HT-29 (cell line): Measurements from ENCODE around the gene PLAAT2. TPM values are rescaled to one million over a fixed set of nuclear protein-coding genes. Genes with fewer than 3 reads are reported as not detected.
"Not testable (repeated sequence)": the region's sequence is repeated elsewhere in the genome, so short reads cannot be mapped to it uniquely, and the experiment has no call there.

Source experiments
- DNase-seq: peaks from one replicate; pipeline ENCODE4 v3.0.0-alpha.2; 2015; ENCODE audit warnings: low spot score
- total RNA-seq: library from RNA; depleted of rRNA; stranded (reverse); fragments of >200 nt; shearing (Covaris generic); gene quantifications from 2 replicates; pipeline ENCODE4 v1.2.3, GENCODE V29; 2014; rRNA removed

Gene PLAAT2
- total RNA-seq = 0.57 and 4.2 TPM in 2 replicates

DNA sequence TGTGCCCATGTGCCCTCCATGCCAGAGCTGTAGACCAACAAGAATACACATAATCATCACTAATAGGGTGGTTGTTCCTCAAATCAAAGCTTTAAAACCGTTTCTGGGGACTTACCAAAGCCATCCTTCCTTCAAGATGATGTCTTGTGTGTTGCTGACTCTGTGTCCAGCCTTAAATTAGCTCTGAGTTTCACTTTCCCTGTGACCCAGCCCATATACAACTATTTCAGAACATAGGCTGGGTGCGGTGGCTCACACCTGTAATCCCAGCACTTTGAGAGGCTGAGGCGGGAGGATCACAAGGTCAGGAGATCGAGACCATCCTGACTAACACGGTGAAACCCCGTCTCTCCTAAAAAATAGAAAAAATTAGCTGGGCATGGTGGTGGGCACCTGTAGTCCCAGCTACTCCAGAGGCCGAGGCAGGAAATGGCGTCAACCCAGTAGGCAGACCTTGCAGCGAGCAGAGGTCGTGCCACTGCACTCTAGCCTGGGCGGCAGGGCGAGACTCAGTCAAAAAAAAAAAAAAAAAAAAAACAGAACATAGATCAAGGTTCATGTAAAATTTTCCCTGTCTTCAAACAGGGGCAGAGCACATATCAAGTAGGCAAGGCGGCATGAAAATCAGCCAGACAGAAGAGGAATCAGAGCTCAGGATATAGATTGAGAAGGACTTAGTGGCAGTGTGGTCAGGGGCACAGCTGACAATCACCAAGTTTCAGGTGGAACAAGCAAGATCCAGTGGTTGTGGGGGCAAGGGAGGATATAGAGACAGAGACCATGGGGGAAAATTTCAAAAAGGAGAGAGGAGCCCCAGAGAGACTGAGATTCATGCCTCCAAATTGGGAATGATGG, at the start of gene PLAAT2:
PLAAT2 (minus strand) TSS at position 179 of the 855 bp plus-strand sequence; CDS start at position 124, 55 bp downstream.
- no peak for DNase-seq

DNA sequence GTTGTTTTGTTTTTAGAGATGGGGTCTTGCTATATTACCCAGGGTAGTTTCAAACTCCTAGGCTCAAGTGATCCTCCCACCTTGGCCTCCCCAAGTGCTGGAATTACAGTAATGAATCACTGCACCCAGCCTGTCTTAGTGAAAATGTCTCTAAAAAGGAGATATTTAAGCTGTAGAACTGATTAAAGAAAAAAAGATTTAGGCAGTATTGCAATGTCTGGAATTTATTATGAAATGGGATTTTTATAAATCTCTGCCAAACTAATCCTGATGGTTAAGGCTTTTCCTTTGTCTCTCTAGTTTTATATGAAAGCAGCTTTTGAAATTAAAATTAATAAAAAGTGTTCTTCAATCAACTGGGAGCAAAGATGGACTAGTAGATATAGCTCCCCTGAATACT, 49.0 kb upstream of the PLAAT2 start:
- no peak for DNase-seq

DNA sequence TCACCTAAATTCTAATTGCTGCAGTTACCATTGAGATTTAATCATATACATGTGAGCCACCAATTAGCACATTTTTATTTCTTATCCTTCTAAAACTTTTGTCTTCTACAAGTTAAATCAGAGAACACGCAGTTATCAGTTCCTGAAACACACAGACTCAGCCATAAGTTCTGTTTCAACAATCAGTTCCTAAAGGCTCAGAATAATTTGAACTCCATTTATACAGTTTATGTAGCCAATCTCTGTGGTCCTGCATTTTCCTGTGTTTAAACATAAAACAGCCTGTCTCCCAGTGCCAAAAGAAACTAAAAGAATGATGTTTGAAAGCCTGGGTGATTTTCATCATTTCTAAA, 48.2 kb upstream of the PLAAT2 start:
- DNase-seq = no peak

DNA sequence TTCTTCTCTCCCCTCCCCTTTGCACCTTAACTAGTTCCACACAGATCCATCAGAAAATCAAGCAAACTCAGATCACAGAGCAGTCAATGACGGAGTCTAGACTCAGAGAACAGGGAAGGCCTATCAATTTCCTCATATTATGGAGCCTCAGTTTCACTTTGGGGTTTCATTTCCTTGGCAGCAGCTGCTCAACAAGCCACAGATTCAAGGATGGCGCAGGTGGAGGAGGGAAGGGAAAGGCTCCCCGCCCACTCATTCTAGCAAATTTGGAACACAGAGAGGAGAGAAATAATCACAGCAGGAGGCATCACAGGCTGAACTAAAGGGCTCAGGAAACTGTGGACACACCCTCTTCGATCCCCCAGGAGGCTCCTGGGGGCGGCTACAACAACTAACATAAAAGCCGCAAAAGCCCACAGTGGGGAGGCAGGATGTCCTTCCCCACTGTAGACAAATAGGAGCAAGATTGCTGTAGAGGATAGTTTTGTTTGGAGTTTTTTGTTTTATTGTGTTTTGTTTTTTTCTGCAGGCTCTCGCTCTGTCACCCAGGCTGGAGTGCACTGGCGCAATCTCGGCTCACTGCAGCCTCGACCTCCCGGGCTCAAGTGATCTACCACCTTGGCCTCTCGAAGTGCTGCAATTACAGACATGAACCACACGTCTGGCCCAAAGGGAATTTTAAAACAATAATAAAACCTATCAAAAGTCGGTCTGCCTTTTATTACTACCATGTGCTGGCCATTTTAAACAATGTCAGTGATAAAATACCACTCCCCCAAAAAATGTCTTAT, 47.6 kb upstream of the PLAAT2 start:
- DNase-seq = peak; percentile 64

DNA sequence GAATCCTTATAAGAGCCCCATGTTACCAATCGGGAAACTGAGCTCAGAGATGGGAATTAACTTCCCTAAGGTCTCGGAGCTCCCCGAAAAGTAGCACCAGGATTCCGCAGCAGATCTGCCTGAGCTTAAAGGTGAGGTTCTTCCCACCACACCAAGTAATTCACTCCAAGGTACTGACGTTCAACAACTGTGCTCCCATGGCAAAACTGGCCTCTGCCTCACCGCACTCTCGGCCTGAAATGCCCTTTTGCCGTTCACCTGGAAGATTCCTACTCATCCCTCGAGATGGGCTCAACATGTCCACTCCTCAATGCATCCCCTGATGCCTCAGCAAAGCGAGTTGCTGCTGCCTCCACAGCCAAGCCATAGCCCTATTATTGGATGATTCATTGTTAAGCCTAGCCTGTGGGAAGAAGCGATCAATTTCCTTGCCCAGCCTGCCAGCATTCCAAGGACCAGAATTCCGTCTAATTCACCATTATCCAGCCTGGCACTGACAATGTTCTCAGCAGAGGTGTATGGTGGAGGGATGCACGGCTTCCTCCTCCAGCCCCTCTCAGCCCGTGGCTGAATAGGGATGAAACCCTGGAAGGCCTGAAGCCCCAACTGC, 46.9 kb upstream of the PLAAT2 start:
- peak; percentile 68 for DNase-seq

DNA sequence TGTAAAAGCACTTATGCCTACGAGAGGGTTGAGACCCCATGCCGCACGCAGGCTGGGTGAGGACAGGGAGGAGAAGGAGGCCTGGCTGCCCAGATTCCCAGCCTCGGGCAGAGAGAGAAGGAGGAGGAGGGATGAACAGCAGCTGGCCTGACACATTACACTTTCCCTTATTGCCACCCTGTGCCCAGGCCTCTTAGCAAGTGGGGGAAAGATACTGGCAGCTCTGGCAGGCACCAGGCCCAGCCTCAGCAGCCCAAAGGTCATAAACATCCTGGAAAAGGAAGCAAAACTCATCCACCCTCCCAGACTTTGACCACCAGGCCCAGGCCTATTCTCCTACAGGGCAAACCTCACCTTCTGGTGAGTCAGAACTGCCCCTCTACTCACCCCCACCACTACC, 46.4 kb upstream of the PLAAT2 start:
- DNase-seq = peak; percentile 86

DNA sequence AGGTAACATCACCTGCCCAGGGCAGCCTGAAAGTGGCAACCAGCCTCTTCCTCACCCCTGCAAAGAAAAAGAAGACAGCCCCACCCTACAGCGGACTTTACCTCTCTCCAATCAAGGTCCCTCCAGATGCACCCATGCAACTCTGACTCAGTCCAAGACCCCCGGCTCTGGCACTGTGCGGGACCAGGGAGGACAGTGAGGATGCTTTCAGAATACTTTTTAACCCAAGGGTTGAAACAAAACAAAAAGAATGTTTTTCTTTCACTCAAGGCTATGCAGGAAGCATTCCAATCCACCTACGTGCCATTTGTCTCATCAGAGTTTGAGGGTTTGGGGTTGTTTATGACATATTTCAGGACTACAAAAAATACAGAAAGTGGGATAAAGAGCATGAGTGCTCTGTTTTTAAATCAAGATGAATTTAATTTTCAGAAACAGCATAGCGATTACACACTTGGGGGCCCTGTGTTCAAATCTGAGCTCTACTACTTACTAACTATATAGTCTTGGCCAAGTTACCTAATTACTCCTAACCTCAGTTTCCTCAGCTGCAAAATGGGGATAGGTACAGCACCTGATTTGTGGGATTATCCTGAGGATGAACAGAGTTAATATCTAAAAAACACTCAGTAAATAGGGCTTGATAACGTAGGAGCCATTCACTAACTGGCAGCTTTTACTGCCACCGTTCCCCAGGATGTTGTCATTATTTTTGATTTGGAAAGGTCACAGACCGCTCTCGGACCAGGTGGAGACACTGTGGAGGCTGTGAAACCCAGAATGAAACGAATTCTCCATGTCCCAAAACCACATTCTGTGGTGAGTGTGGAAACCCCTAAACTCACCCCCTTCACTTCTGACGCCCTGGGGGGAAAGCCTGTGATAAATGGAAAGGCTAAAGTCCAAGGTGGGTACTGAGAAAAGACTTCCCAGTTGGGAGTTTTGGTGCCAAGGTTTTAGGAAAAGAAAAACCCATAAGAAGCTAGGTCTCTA, 45.5 kb upstream of the PLAAT2 start:
- no peak for DNase-seq

DNA sequence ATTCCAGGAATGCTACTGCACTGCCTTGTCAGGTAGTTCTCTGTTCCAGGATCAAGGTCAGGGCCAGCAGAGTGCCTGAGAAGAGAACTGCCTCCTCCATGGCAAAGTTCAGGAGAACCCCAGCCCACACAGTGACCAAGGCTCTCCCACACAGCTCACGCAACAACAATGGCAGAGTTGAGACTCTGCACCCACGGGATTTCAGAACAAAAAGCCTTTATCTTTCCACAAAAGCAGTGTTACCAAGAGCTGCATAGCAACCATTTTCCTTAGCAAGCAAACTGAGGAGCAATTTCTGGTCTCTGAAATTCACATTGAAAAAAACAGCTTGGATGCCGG, 40.0 kb upstream of the PLAAT2 start:
- DNase-seq = no peak

DNA sequence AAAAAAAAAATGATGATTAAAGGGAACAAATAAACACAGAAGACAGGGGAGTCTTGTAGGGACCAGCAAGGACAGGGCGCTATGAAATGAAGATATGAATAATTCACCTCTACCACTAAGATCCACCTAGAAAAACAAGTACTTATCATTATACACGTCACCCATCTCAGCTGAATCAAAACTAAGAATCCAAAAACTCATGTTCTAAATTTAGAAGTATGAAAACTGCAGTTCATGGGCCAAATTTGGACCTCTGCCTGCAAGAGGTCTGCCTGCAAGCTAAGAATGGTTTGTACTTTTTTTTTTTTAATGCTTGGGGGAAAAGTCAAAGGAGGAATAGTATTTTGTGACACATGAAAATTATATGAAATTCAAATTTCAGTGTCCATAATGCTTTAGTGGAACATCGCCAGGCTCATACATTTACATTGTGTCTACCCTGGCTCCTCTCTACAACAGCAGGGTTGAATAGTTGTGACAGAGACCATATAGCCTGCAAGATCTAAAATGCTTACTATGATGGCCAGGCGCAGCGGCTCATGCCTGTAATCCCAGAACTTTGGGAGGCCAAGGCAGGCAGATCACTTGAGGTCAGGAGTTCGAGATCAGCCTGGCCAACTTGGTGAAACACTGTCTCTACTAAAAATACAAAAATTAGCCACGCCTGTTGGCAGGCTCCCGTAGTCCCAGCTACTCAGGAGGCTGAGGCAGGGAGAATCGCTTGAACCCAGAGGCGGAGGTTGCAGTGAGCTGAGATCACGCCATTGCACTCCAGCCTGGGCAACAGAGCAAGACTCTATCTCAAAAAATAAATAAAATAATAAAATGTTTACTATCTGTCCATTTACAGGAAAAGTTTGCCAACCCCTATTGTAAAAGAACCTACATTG, 39.4 kb upstream of the PLAAT2 start:
- not testable (repeated sequence) for DNase-seq

DNA sequence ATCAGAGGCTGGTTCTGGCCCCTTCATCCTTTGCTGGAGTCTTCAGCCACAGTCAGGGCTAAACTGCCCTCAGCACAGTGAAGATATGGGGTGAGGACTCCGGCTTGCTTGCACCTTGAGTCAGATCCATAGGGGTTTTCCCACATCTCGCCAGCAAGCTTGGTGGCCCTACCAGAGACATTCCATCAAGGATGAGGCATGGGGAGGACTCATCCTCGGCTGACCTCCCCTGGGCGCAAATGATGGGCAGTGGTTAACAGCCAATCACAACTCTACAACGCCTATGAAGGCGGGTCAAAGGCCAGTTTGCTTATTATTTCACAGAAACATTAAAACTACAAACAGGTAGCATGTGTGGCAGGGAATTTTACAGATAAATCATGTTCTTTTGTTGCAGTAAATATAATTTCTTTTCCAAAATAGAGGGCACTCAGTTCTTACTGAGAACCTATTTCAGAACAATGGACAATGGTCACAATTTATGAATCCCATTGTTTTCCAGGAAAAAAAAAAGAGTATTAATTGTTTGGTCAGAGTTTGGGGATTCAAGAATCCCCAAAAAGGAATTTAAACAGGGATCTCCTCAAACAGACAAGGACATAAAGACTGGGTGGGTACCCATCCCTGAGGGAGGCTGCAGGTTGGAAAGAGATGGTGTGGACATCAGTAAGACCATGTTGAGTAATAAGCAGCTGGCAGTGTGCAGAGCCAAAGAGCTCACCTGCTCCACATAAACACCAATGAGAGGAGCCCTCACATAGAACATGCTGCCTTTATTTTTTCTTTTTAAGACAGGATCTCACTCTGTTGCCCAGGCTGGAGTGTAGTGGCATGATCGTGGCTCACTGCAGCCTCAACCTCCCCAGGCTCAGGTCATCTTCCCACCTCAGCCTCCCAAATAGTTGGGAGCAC, 36.3 kb upstream of the PLAAT2 start:
- DNase-seq = no peak

DNA sequence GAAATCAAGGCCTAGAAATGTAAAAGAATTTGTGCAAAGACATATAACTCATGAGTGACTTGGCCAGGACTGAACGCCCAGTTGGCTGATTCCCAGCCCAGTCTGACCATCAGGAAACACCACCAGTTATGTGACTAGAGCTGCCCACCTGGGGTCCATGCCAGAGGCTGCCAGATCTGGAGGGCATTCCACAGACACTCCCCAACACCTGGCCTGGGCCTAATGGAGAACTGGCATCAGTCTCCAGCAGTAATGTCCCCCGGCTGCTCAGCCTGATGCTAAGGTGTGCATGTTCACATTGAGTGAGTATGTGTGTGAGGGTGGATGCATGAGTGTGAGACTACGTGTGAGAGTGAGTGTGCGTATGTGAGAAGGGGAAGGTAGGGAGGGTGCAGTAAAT, 35.4 kb upstream of the PLAAT2 start:
- no peak for DNase-seq

DNA sequence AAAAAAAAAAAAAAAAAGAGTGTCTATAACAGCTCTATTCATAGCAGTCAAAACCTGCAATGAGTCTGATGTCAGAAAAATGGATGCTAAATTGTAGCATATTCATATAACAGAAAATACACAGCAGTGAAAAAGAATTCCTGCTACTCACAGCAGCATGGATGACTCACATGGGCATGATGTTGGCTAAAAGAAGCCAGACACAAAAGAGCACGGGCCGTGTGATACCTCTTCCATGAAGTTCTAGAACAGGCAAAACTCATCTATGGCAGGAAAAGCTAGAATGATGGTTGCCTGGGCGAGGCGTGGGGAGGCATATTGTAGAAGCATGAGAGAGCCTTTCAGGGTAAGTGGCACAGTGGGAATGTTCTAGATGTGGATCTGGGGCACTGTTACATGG, 32.1 kb upstream of the PLAAT2 start:
- DNase-seq = no peak

DNA sequence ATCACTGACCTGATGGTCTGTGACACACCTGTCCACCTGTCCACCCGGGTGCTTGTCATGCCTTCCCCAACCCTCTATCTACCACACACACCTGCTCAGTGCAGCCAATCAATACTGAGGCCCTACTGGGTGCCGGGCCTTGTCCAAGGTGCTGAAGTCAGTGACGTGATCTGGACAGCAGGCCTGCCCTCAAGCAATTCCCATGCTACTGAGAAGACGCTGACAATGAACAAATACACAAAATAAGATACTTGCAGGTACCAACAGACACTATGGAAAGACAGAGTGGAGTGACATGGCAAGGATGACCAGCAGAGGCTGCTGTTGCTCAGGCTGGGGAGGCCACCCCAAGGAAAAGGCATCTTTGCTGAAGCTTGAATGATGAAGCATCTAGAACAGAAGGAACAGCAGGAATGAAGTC, 29.8 kb upstream of the PLAAT2 start:
- DNase-seq = peak; percentile 80

DNA sequence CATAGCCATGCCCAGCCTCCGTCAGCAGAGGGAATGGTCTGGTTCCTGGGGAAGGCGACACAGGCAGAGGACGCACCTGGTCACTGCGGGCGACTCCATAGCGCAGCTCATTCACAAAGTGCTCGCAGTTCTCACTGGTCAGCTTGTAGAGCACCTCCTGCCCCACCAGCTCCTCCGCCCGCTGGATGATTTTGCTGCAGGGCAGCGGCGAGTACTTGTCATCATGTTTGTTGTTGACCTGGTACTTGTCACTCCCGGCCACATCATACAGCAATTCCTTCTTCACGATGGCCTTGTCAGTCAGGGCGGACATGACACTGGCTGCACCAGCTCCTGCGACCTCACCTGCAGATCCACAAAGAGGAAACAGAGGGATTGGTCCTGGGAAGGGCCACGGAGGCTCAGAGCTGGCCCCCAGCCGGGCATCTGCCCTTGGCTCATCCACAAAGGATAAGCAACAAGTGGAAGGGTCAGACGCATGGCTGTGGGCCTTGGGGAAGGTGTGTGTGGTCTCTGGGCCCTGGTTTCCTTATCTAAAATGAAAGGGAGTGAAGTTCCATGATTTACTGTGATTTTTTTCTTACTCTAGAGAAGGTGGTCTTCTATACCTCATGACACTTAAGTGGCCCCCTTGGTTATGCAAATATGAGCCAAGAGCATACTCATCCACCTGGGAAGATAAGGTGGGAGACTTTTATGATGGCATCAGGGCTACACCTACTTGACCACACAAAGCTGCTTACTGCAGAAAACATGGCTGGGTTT, 27.0 kb upstream of the PLAAT2 start:
- DNase-seq = no peak

DNA sequence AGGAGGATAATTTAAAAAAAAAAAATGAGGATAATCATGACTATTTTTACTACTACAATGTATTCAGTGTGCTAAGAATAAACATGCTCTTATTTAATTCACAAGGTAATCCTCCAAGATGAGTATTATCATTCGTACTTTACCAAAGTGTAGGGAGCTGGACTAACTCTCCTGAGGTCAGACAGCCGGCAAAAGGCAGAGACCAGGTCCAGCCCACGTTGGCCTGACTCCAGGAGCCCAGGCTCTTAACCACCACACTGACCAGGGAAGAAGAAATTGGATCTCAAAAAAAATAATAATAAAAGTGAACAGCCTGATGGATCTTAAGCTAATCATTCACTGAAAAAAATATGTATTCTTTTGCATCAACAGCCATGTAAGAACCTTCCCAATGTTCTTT, 25.8 kb upstream of the PLAAT2 start:
- DNase-seq = no peak

DNA sequence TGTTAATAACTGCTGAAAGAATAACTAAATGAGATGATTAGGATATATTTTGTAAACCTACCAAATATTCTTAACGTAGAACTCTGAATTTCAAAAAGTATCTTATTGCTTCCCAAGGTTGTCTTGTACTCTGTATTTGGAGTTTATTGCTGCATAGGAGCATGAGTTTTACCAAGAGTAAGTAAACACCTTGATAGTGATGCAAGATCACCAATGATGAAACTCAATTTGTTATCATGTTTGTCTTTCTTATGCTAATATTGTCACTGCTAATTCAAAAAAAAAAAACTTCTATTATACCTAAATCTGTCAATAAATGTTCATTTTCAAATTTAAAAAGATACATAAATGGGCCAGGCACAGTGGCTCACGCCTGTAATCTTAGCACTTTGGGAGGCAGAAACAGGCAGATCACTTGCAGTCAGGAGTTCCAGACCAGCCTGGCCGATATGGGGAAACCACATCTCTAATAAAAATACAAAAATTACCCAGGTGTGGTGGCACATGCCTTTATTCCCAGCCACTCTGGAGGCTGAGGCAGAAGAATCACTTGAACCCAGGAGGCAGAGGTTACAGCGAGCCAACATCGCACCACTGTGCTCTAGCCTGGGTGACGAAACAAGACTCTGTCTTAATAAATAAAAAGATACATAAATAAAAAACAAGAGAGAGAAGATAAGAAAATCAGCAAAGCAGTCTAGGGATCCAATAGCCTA, 23.4 kb upstream of the PLAAT2 start:
- DNase-seq = no peak

DNA sequence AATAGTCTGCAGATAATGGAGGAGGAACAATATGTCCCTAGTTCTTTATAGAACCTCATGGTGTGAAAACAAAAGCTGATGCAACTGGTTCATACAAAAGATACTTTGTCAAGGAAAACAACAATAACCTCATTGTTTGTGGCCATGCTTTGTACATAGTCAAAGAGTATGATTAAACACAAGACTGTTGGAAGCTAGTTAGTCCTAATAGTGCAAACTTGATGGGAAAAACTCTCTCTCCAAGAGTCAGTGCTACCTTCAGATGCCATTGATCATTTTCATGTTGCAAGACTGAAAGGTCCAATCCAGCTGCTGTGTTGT, 20.1 kb upstream of the PLAAT2 start:
- no peak for DNase-seq

DNA sequence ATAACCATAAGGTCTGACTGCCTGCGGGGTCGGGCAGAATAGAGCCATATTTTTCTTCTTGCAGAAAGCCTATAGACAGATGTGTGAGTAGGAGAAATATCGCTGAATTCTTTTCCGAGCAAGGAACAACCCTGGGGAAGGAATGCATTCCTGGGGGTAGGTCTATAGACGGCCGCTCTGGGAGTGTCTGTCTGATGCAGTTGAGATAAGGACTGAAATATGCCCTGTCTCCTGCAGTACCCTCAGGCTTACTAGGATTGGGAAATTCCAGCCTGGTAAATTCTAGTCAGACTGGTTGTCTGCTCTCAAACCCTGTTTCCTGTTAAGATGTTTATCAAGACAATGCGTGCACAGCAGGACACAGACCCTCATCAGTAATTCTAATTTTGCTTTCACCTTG, 18.0 kb upstream of the PLAAT2 start:
- DNase-seq = peak; percentile 65
